GM19395 (cell line): ENCODE data around the gene LRRTM4.

Experiments used
- ATAC-seq: cut with Tn5 transposase; IDR thresholded peaks from one replicate; pipeline ENCODE4 v1.9.1; 2021; ENCODE audit warnings: mild to moderate bottlenecking, moderate library complexity; ENCODE audit not compliant: unreplicated experiment

The LRRTM4 gene

GRCh38 chr2:77521931-77522470 is at the start of gene LRRTM4:
Gene LRRTM4, minus strand, starts transcription at chr2:77522376.
- ATAC-seq: no peak

- ATAC-seq: no peak
Observed at GRCh38 chr2:77571545-77571944, 49.4 kb upstream of the LRRTM4 start.

GRCh38 chr2:77567723-77568122 is 45.5 kb upstream of the LRRTM4 start:
- no peak for ATAC-seq

- no peak for ATAC-seq
Observed at GRCh38 chr2:77566582-77566981, 44.4 kb upstream of the LRRTM4 start.

- ATAC-seq: no peak
Observed at GRCh38 chr2:77566131-77566530, 44.0 kb upstream of the LRRTM4 start.

GRCh38 chr2:77552956-77553355 is 30.8 kb upstream of the LRRTM4 start:
- ATAC-seq: no peak

- ATAC-seq: no peak
Observed at GRCh38 chr2:77538031-77538430, 15.9 kb upstream of the LRRTM4 start.

- no peak for ATAC-seq
Observed at GRCh38 chr2:77522888-77523287, 712 bp upstream of the LRRTM4 start.

- ATAC-seq: no peak
Observed at GRCh38 chr2:77521548-77521891, 656 bp downstream of the LRRTM4 start.

- ATAC-seq: no peak
Observed at GRCh38 chr2:77520641-77521547, 1.3 kb downstream of the LRRTM4 start.

- ATAC-seq: no peak
Observed at GRCh38 chr2:77519888-77520506, 2.2 kb downstream of the LRRTM4 start.

GRCh38 chr2:77519164-77519887 is 2.9 kb downstream of the LRRTM4 start:
- no peak for ATAC-seq

- no peak for ATAC-seq
Observed at GRCh38 chr2:77518311-77518710, 3.9 kb downstream of the LRRTM4 start.

GRCh38 chr2:77513191-77513590 is 9.0 kb downstream of the LRRTM4 start:
- no peak for ATAC-seq

GRCh38 chr2:77512507-77512906 is 9.7 kb downstream of the LRRTM4 start:
- no peak for ATAC-seq

- no peak for ATAC-seq
Observed at GRCh38 chr2:77508511-77508910, 13.7 kb downstream of the LRRTM4 start.

- ATAC-seq: no peak
Observed at GRCh38 chr2:77507657-77508056, 14.5 kb downstream of the LRRTM4 start.

- no peak for ATAC-seq
Observed at GRCh38 chr2:77488141-77488540, 34.0 kb downstream of the LRRTM4 start.

- ATAC-seq: no peak
Observed at GRCh38 chr2:77487074-77487803, 34.9 kb downstream of the LRRTM4 start.

GRCh38 chr2:77484026-77484425 is 38.1 kb downstream of the LRRTM4 start:
- ATAC-seq: no peak

GRCh38 chr2:77479895-77480294 is 42.3 kb downstream of the LRRTM4 start:
- no peak for ATAC-seq
